T-cell (primary cell): ENCODE results near the gene RSPH1. TPM values are rescaled to one million over a fixed set of nuclear protein-coding genes. Genes with fewer than 3 reads are reported as not detected.
A peak's percentile ranks its signal among the peaks of the same experiment; 100 is the strongest.

Source experiments
- ATAC-seq, 4 experiments: fragments of 200-7000 bp in 3 of 4; fragments of 150-1000 bp in 1 of 4; cut with Tn5 transposase; replicated peaks in 1 of 4; 1 replicate in 3 of 4; 2 replicates in 1 of 4; pipeline ENCODE4 v1.10.0; 2021; ENCODE audit warnings: moderate library complexity in 3 of 4, mild to moderate bottlenecking in 2 of 4, moderate number of reproducible peaks in 1 of 4
- CTCF ChIA-PET, 2 donors: fragments of 300-600 bp; sonication (Branson Sonifier 250); formaldehyde crosslinking; loops; one replicate each; lab custom pipeline; 2022; ENCODE audit warnings: antibody characterized with exemption in 2 of 2; lab: Charles Lee
- POLR2A ChIA-PET, 2 donors: fragments of 300-600 bp; sonication (Branson Sonifier 250); formaldehyde crosslinking; loops; one replicate each; lab custom pipeline; 2022; ENCODE audit warnings: antibody characterized with exemption in 2 of 2; lab: Charles Lee
- DNase-seq, 35 experiments: peaks; one replicate each; pipeline versions ENCODE4 v3.0.0 to v3.0.0-alpha.2; 2013 to 2023
- H3K27ac ChIP-seq: one replicate; pipeline ENCODE4 v1.5.1; 2013; ENCODE audit warnings: low read length
- H3K27me3 ChIP-seq, 2 experiments: replicated peaks in 1 of 2; 1 replicate in 1 of 2; 2 replicates in 1 of 2; pipeline versions ENCODE4 v1.6.1 to v1.7.0; 2013; ENCODE audit warnings: low read length in 1 of 2, mixed read lengths in 1 of 2; ENCODE audit not compliant: control insufficient read depth in 2 of 2, insufficient read depth in 2 of 2; ENCODE audit errors: extremely low read depth in 1 of 2
- H3K36me3 ChIP-seq, 2 donors: 1 replicate in 1 of 2; 2 replicates in 1 of 2; pipeline versions ENCODE4 v1.6.1 to v1.7.0; 2013; ENCODE audit warnings: low read length in 1 of 2; ENCODE audit not compliant: control insufficient read depth in 2 of 2, insufficient read depth in 1 of 2; ENCODE audit errors: extremely low read depth in 1 of 2
- H3K4me1 ChIP-seq, 2 experiments: 1 replicate in 1 of 2; 2 replicates in 1 of 2; pipeline versions ENCODE4 v1.6.1 to v1.7.0; 2013; ENCODE audit warnings: low read length in 2 of 2, mixed read lengths in 1 of 2; ENCODE audit not compliant: insufficient read depth in 2 of 2, control insufficient read depth in 1 of 2; ENCODE audit errors: extremely low read depth in 1 of 2
- H3K4me3 ChIP-seq, 2 donors: 1 replicate in 1 of 2; 2 replicates in 1 of 2; pipeline versions ENCODE4 v1.5.1 to v1.7.0; 2013; ENCODE audit warnings: mild to moderate bottlenecking in 2 of 2, low read length in 1 of 2, moderate library complexity in 1 of 2; ENCODE audit not compliant: control insufficient read depth in 1 of 2; ENCODE audit errors: extremely low read depth in 1 of 2
- H3K9me3 ChIP-seq: 2 replicates; pipeline ENCODE4 v1.7.0; 2013
- H3K27ac Mint-ChIP-seq, 2 donors: one replicate each; pipeline ENCODE4 v1.8.0; 2020 to 2021; ENCODE audit warnings: mild to moderate bottlenecking in 2 of 2, mixed read lengths in 2 of 2
- H3K27me3 Mint-ChIP-seq, 2 donors: one replicate each; pipeline ENCODE4 v1.8.0; 2021 to 2022; ENCODE audit warnings: mixed read lengths in 2 of 2
- H3K36me3 Mint-ChIP-seq: one replicate; pipeline ENCODE4 v1.8.0; 2021; ENCODE audit warnings: mixed read lengths
- H3K4me1 Mint-ChIP-seq, 3 donors: one replicate each; pipeline ENCODE4 v1.8.0; 2020 to 2022; ENCODE audit warnings: mixed read lengths in 3 of 3, mild to moderate bottlenecking in 1 of 3
- H3K4me3 Mint-ChIP-seq, 3 donors: one replicate each; pipeline ENCODE4 v1.8.0; 2020 to 2022; ENCODE audit warnings: mild to moderate bottlenecking in 3 of 3, mixed read lengths in 3 of 3, moderate library complexity in 3 of 3
- H3K9me3 Mint-ChIP-seq, 3 donors: one replicate each; pipeline ENCODE4 v1.8.0; 2020 to 2022; ENCODE audit warnings: mixed read lengths in 3 of 3
- WGBS: methylation state at CpG from one replicate; pipeline ENCODE4 v1.1.5; 2013; ENCODE audit warnings: missing lambda C conversion rate; ENCODE audit not compliant: insufficient coverage; 5-methylcytosine and 5-hydroxymethylcytosine counted together
- total RNA-seq, 35 experiments: library from RNA in 6 of 35; stranded (reverse) in 6 of 35; fragments of 120-200 nt in 1 of 35; gene quantifications; one replicate each; pipeline versions ENCODE4 v1.2.1 to v1.2.4 and lab custom pipeline; 2013 to 2026

RSPH1 gene
- total RNA-seq, 5 donors from 2014 or later (not counting 1 experiment from before 2014, with no cell fraction given): 0.12 to 0.20 TPM; not detected in 3

- POLR2A ChIA-PET: no interaction called here
- peak overlapping the region; percentile 9 to 77 for H3K27ac Mint-ChIP-seq
- peaks cover 33 to 41% (median 36%) of the 10 kb centered on the region in 3 donors for H3K4me1 Mint-ChIP-seq
Observed at GRCh38 chr21:42441963-42442362, 54.1 kb downstream of the RSPH1 start.

GRCh38 chr21:42440187-42440792, 55.7 kb downstream of the RSPH1 start:
- H3K36me3 ChIP-seq: peaks cover 15 to 92% of the 10 kb centered on the region in 2 donors
- H3K27me3 Mint-ChIP-seq: no peaks in the 10 kb centered on the region
- H3K4me1 Mint-ChIP-seq: peaks cover 34 to 50% (median 42%) of the 10 kb centered on the region in 3 donors
- peaks cover 0 to 30% of the 10 kb centered on the region in 2 experiments for H3K4me1 ChIP-seq
- no peak for ATAC-seq
- WGBS: 50% methylated on average over 9 of the region's 12 CpGs
- peak overlapping the region; percentile 80 to 82 for H3K27ac Mint-ChIP-seq
- H3K27me3 ChIP-seq: no peaks in the 10 kb centered on the region
- no peak for DNase-seq
- no peak overlapping the region for H3K4me3 Mint-ChIP-seq
- H3K4me3 ChIP-seq: no peak overlapping the region
- H3K36me3 Mint-ChIP-seq: peaks cover 68% of the 10 kb centered on the region
- peak overlapping the region; percentile 21 for H3K27ac ChIP-seq
- POLR2A ChIA-PET: no interaction called here
- no peaks in the 10 kb centered on the region for H3K9me3 ChIP-seq
- CTCF ChIA-PET: no interaction called here
- H3K9me3 Mint-ChIP-seq: no peaks in the 10 kb centered on the region

More at GRCh38 chr21:42441963-42442362, 54.1 kb downstream of the RSPH1 start:
- DNase-seq (no peak), ATAC-seq (no peak)
- CTCF ChIA-PET: interaction anchor here in 1 of 2 donors (0.5 to 0.8 kb wide), 2 partner anchors 40 to 89 kb away, joined by 3 to 6 read pairs; no protein-coding TSS in a partner anchor
- Histone ChIP-seq H3K27me3 (no peaks in the 10 kb centered on the region), H3K36me3 (peaks cover 10 to 96% of the 10 kb centered on the region in 2 donors), H3K4me3 (no peak overlapping the region), H3K9me3 (no peaks in the 10 kb centered on the region), H3K27ac (no peak overlapping the region), H3K4me1 (peaks cover 0 to 21% of the 10 kb centered on the region in 2 experiments)
- H3K9me3 Mint-ChIP-seq: no peaks in the 10 kb centered on the region
- 76% methylated on average over 5 of the region's 6 CpGs for WGBS
- H3K4me3 Mint-ChIP-seq: no peak overlapping the region
- peaks cover 67% of the 10 kb centered on the region for H3K36me3 Mint-ChIP-seq
- no peaks in the 10 kb centered on the region for H3K27me3 Mint-ChIP-seq

DNA sequence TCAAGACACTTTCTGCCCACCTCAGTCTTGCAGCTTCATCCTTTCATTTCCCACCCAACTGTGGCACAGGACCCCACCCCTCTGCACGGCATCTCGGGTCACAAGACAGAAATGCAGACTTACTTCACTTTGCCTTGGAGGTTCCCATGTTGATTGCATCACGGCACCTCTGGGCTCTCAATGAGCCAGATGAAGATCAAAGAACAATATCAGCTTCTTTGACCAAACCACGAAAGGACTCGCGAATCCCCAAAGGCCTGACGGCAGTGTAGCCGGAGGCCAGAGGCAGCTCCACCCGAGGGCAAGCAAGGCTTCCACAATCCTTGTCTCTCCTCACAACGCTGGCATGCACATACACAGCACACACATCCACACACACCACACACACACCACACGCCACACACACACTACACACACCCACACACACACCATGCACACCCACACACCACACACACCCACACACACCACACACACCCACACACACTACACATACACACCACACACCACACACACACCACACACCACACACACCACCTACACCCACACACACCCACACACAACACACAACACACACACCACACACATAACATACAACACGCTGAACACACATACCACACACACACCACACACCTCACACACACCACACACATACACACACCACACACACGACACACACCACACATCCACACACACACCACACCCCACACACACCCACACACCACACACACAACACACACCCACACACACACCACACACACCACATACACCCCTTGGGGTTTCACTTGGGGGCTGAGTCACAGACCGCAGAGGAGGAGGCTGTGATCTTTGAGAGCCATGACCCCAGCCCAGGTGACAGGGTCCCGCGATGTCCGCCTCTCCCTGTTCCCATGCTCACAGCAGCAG, 56.5 kb downstream of the RSPH1 start:
- 67% methylated on average over 15 of the region's 17 CpGs for WGBS
- ATAC-seq (peak in 2 of 4 experiments; percentile 35 to 39), DNase-seq (no peak)
- Histone ChIP-seq H3K9me3 (no peaks in the 10 kb centered on the region), H3K27me3 (no peaks in the 10 kb centered on the region), H3K27ac (peak overlapping the region; percentile 21), H3K36me3 (peaks cover 14 to 92% of the 10 kb centered on the region in 2 donors), H3K4me1 (peaks cover 1 to 36% of the 10 kb centered on the region in 2 experiments), H3K4me3 (no peak overlapping the region)
- Mint-ChIP-seq H3K36me3 (peaks cover 73% of the 10 kb centered on the region), H3K27ac (peak overlapping the region; percentile 80 to 82), H3K4me3 (no peak overlapping the region), H3K9me3 (no peaks in the 10 kb centered on the region), H3K27me3 (no peaks in the 10 kb centered on the region), H3K4me1 (peaks cover 42 to 56% (median 50%) of the 10 kb centered on the region in 3 donors)
- CTCF ChIA-PET: interaction anchor here in 1 of 2 donors (0.6 kb wide), 1 partner anchor 130 kb away, joined by 4 read pairs; no protein-coding TSS in a partner anchor
- POLR2A ChIA-PET: no interaction called here

- Mint-ChIP-seq H3K27me3 (no peaks in the 10 kb centered on the region), H3K27ac (peak overlapping the region; percentile 75 to 82), H3K36me3 (peaks cover 79% of the 10 kb centered on the region), H3K4me1 (peaks cover 50 to 65% (median 58%) of the 10 kb centered on the region in 3 donors), H3K4me3 (no peak overlapping the region), H3K9me3 (no peaks in the 10 kb centered on the region)
- ChIA-PET POLR2A (no interaction called here), CTCF (interaction anchor here (0.6 kb wide), 2 partner anchors 43 to 129 kb away, joined by 4 to 7 read pairs; no protein-coding TSS in a partner anchor)
- Histone ChIP-seq H3K27ac (no peak overlapping the region), H3K9me3 (no peaks in the 10 kb centered on the region), H3K4me3 (no peak overlapping the region), H3K4me1 (peaks cover 5 to 36% of the 10 kb centered on the region in 2 experiments), H3K36me3 (peaks cover 10 to 92% of the 10 kb centered on the region in 2 donors), H3K27me3 (no peaks in the 10 kb centered on the region)
- no peak for ATAC-seq
- 88% methylated on average over 25 of the region's 25 CpGs for WGBS
- DNase-seq: no peak
Observed at GRCh38 chr21:42438316-42439205, 57.5 kb downstream of the RSPH1 start.

GRCh38 chr21:42437786-42438185, 58.2 kb downstream of the RSPH1 start:
- Mint-ChIP-seq H3K27me3 (no peaks in the 10 kb centered on the region), H3K4me3 (no peak overlapping the region), H3K9me3 (peaks cover 0 to under 1% (median 0%) of the 10 kb centered on the region in 3 donors), H3K36me3 (peaks cover 79% of the 10 kb centered on the region), H3K4me1 (peaks cover 50 to 70% (median 58%) of the 10 kb centered on the region in 3 donors), H3K27ac (no peak overlapping the region)
- ChIA-PET POLR2A (no interaction called here), CTCF (interaction anchor here in 1 of 2 donors (0.6 kb wide), 1 partner anchor 43 kb away, joined by 7 read pairs; no protein-coding TSS in a partner anchor)
- peaks cover 5 to 36% of the 10 kb centered on the region in 2 experiments for H3K4me1 ChIP-seq
- H3K27ac ChIP-seq: no peak overlapping the region
- ATAC-seq (no peak), DNase-seq (no peak)
- peaks cover 5 to 93% of the 10 kb centered on the region in 2 donors for H3K36me3 ChIP-seq
- no peak overlapping the region for H3K4me3 ChIP-seq
- WGBS: 88% methylated on average over 8 of the region's 8 CpGs
- H3K27me3 ChIP-seq: no peaks in the 10 kb centered on the region
- no peaks in the 10 kb centered on the region for H3K9me3 ChIP-seq
